ENCODE results near the gene GLIPR1.
"Not testable (repeated sequence)": the region's sequence is repeated elsewhere in the genome, so short reads cannot be mapped to it uniquely, and the experiment has no call there.

Gene GLIPR1

GRCh38 chr12:75480469-75480949 is at the start of gene GLIPR1:
GLIPR1 (plus strand) TSS chr12:75480755; CDS start chr12:75480881, 126 bp downstream.
- DNase-seq (ENCODE audit: low spot score): peak; percentile 45

GRCh38 chr12:75432924-75433323 is 47.6 kb upstream of the GLIPR1 start:
- no peak for DNase-seq (ENCODE audit: low spot score)

- DNase-seq (ENCODE audit: low spot score): peak; percentile 10
Measured at GRCh38 chr12:75437564-75437963, 43.0 kb upstream of the GLIPR1 start.

- DNase-seq (ENCODE audit: low spot score): no peak
Measured at GRCh38 chr12:75438059-75438754, 42.3 kb upstream of the GLIPR1 start.

- DNase-seq (ENCODE audit: low spot score): no peak
Measured at GRCh38 chr12:75439048-75439447, 41.5 kb upstream of the GLIPR1 start.

- DNase-seq (ENCODE audit: low spot score): no peak
Measured at GRCh38 chr12:75439930-75440329, 40.6 kb upstream of the GLIPR1 start.

GRCh38 chr12:75441687-75442449 is 38.7 kb upstream of the GLIPR1 start:
- DNase-seq (ENCODE audit: low spot score): not testable (repeated sequence)

GRCh38 chr12:75442454-75442853 is 38.1 kb upstream of the GLIPR1 start:
- not testable (repeated sequence) for DNase-seq (ENCODE audit: low spot score)

GRCh38 chr12:75443709-75444108 is 36.8 kb upstream of the GLIPR1 start:
- DNase-seq (ENCODE audit: low spot score): no peak

- DNase-seq (ENCODE audit: low spot score): no peak
Measured at GRCh38 chr12:75444429-75445136, 36.0 kb upstream of the GLIPR1 start.

- not testable (repeated sequence) for DNase-seq (ENCODE audit: low spot score)
Measured at GRCh38 chr12:75445137-75445507, 35.4 kb upstream of the GLIPR1 start.

GRCh38 chr12:75446857-75447256 is 33.7 kb upstream of the GLIPR1 start:
- DNase-seq (ENCODE audit: low spot score): no peak

GRCh38 chr12:75447691-75448393 is 32.7 kb upstream of the GLIPR1 start:
- DNase-seq (ENCODE audit: low spot score): no peak

GRCh38 chr12:75452675-75453330 is 27.8 kb upstream of the GLIPR1 start:
- no peak for DNase-seq (ENCODE audit: low spot score)

- no peak for DNase-seq (ENCODE audit: low spot score)
Measured at GRCh38 chr12:75455839-75456238, 24.7 kb upstream of the GLIPR1 start.

GRCh38 chr12:75457191-75457590 is 23.4 kb upstream of the GLIPR1 start:
- DNase-seq (ENCODE audit: low spot score): no peak

GRCh38 chr12:75457866-75458265 is 22.7 kb upstream of the GLIPR1 start:
- not testable (repeated sequence) for DNase-seq (ENCODE audit: low spot score)

GRCh38 chr12:75459755-75460154 is 20.8 kb upstream of the GLIPR1 start:
- no peak for DNase-seq (ENCODE audit: low spot score)

- no peak for DNase-seq (ENCODE audit: low spot score)
Measured at GRCh38 chr12:75460204-75460603, 20.4 kb upstream of the GLIPR1 start.

GRCh38 chr12:75471902-75472890 is 8.4 kb upstream of the GLIPR1 start:
- peak; percentile 27 for DNase-seq (ENCODE audit: low spot score)

All from germinal center (tissue), 1 donor.